ENCODE measurements around the gene RAMP1. TPM values are rescaled to one million over a fixed set of nuclear protein-coding genes. Genes with fewer than 3 reads are reported as not detected.

The RAMP1 gene
- total and polyA plus RNA-seq, 8 donors: 6.8 to 12.6 (median 8.7) TPM

GRCh38 chr2:237861875-237862527, 2.6 kb downstream of the RAMP1 start:
- Histone ChIP-seq H3K27me3 (peaks cover 4 to 65% of the 10 kb centered on the region in 2 donors), H3K4me1 (peaks cover 4 to 22% of the 10 kb centered on the region in 2 donors), H3K27ac (no peak overlapping the region), H3K9me3 (no peaks in the 10 kb centered on the region), H3K36me3 (no peaks in the 10 kb centered on the region), H3K4me3 (no peak overlapping the region)
- DNase-seq (no peak), ATAC-seq (no peak)
- intact Hi-C loops (cut with DNase I): no loop called here
- no peak for TF ChIP-seq CTCF (IDR thresholded peaks at IDR 0.05)

DNA sequence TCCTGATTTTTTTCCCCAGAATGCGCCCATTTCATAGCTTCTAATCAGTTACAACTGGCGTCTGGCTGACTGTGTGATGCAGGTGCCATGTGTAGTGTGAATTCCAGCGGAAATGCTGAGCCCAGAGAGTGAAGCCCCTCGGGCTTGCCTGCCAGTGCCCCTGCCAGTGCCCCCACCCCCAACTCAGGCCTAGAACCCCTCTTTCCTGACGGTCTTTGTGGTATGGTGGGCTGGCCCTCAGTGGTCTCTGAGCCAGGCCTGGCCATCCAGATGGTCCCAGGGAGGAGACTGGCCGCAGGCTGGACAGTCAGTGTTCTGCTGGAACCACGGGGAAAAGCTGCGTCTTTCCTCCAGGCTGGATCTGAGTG, 3.1 kb downstream of the RAMP1 start:
- intact Hi-C loops (cut with DNase I): no loop called here
- no peak overlapping the region for H3K27ac ChIP-seq
- peaks cover 4 to 22% of the 10 kb centered on the region in 2 donors for H3K4me1 ChIP-seq

GRCh38 chr2:237863102-237863511, 3.7 kb downstream of the RAMP1 start:
- Histone ChIP-seq H3K9me3 (no peaks in the 10 kb centered on the region), H3K4me3 (no peak overlapping the region), H3K4me1 (peaks cover 4 to 22% of the 10 kb centered on the region in 2 donors), H3K27me3 (peaks cover 4 to 60% of the 10 kb centered on the region in 2 donors), H3K36me3 (no peaks in the 10 kb centered on the region), H3K27ac (no peak overlapping the region)
- TF ChIP-seq CTCF (IDR thresholded peaks at IDR 0.05): no peak
- intact Hi-C loops (cut with DNase I): no loop called here
- ATAC-seq (no peak), DNase-seq (peak in 1 of 4 donors; percentile 61)

More for the DNA sequence above, 3.1 kb downstream of the RAMP1 start:
- no peak for TF ChIP-seq CTCF (IDR thresholded peaks at IDR 0.05)
- Histone ChIP-seq H3K4me3 (no peak overlapping the region), H3K27me3 (peaks cover 4 to 65% of the 10 kb centered on the region in 2 donors), H3K36me3 (no peaks in the 10 kb centered on the region), H3K9me3 (no peaks in the 10 kb centered on the region)
- no peak for ATAC-seq
- peak in 1 of 4 donors; percentile 38 for DNase-seq

GRCh38 chr2:237863689-237864443, 4.4 kb downstream of the RAMP1 start:
- H3K36me3 ChIP-seq: no peaks in the 10 kb centered on the region
- peak in 1 of 4 donors; percentile 54 for DNase-seq
- TF ChIP-seq CTCF (IDR thresholded peaks at IDR 0.05): no peak
- H3K27me3 ChIP-seq: peaks cover 4 to 55% of the 10 kb centered on the region in 2 donors
- H3K4me1 ChIP-seq: peaks cover 4 to 18% of the 10 kb centered on the region in 2 donors
- intact Hi-C loops (cut with DNase I): no loop called here
- no peak for ATAC-seq
- no peak overlapping the region for H3K4me3 ChIP-seq
- H3K9me3 ChIP-seq: no peaks in the 10 kb centered on the region
- H3K27ac ChIP-seq: no peak overlapping the region

DNA sequence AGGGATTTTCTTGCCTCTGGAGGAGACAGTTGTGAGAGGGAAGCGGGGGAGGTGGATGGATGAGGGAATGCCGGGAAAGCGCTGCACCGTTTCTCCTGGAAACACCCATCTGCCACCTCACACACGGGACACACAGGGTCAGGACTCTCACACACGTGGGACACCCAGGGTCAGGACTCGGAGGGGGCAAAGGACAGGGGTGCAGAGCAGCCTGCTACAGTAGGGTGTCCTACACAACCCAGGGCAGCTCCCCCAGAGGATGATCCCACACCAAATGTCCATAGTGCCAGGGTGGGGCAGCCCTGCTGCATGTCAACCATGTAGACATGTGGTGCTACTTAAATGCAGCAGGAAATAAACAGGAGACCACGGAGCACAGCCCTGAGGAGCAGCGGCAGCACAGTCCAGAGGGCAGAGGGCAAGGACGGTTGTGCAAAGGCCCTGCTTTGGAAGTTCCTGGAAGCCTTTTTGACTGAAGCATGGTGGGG, 5.1 kb downstream of the RAMP1 start:
- Histone ChIP-seq H3K36me3 (no peaks in the 10 kb centered on the region), H3K9me3 (no peaks in the 10 kb centered on the region), H3K27ac (no peak overlapping the region), H3K4me1 (peaks cover 4 to 12% of the 10 kb centered on the region in 2 donors), H3K27me3 (peaks cover 4 to 55% of the 10 kb centered on the region in 2 donors), H3K4me3 (no peak overlapping the region)
- intact Hi-C loops (cut with DNase I): no loop called here
- no peak for TF ChIP-seq CTCF (IDR thresholded peaks at IDR 0.05)
- DNase-seq: peak in 1 of 4 donors; percentile 55
- no peak for ATAC-seq

All from left lung (tissue), 10 donors.